Uterus (tissue), 4 donors: Measurements from ENCODE around the gene CDH13. TPM values are rescaled to one million over a fixed set of nuclear protein-coding genes. Genes with fewer than 3 reads are reported as not detected.

Experiments
- DNase-seq, 2 donors: peaks; one replicate each; pipeline ENCODE4 v3.0.0-alpha.2; 2019 to 2020
- H3K27ac ChIP-seq, 2 donors: fragments of 200-600 bp; sonication (generic); 1 replicate in 1 of 2; 2 replicates in 1 of 2; pipeline ENCODE4 v1.5.1; 2016 to 2018
- H3K27me3 ChIP-seq, 2 donors: fragments of 200-600 bp; sonication (generic); one replicate each; pipeline ENCODE4 v1.5.1; 2018 to 2019; ENCODE audit warnings: control low read depth in 1 of 2
- H3K36me3 ChIP-seq, 2 donors: fragments of 200-600 bp; sonication (generic); one replicate each; pipeline ENCODE4 v1.5.1; 2019; ENCODE audit warnings: control low read depth in 1 of 2
- H3K4me1 ChIP-seq, 2 donors: fragments of 200-600 bp; sonication (generic); one replicate each; pipeline ENCODE4 v1.5.1; 2018 to 2019; ENCODE audit warnings: control low read depth in 1 of 2
- H3K4me3 ChIP-seq, 2 donors: fragments of 200-600 bp; sonication (generic); 1 replicate in 1 of 2; 2 replicates in 1 of 2; pipeline ENCODE4 v1.5.1; 2018 to 2019; ENCODE audit warnings: mild to moderate bottlenecking in 1 of 2
- H3K9me3 ChIP-seq, 2 donors: fragments of 200-600 bp; sonication (generic); one replicate each; pipeline ENCODE4 v1.5.1; 2019; ENCODE audit warnings: control low read depth in 1 of 2
- CTCF ChIP-seq, 4 experiments: fragments of 200-600 bp in 2 of 4; fragments of 450-650 bp in 2 of 4; sonication (generic) in 2 of 4; IDR thresholded peaks; one replicate each; pipeline ENCODE4 v1.5.1; 2016 to 2019; ENCODE audit warnings: antibody characterized with exemption in 4 of 4, mild to moderate bottlenecking in 2 of 4, moderate library complexity in 1 of 4
- POLR2A ChIP-seq, 2 donors: fragments of 450-650 bp; IDR thresholded peaks; one replicate each; pipeline ENCODE4 v1.6.1; 2016; ENCODE audit warnings: antibody characterized with exemption in 2 of 2, mild to moderate bottlenecking in 1 of 2, moderate library complexity in 1 of 2
- intact Hi-C: fragments of 100-400 bp; cut with DNase I; formaldehyde crosslinking; loops from one replicate; pipeline ENCODE4 v1.15.1; 2023; ENCODE audit warnings: low total_unique reads
- total RNA-seq, 4 donors: library from RNA; depleted of rRNA in 3 of 4; stranded (reverse); fragments of >200 nt in 3 of 4; gene quantifications; one replicate each; pipeline versions ENCODE4 v1.1.0 to v1.2.4, GENCODE V29; 2014 to 2023
- donor health status: DM: yes; HTN: yes; CAD: no.

CDH13 gene
- total RNA-seq, 4 donors from 2014 or later: 49.1 to 99.4 (median 82.7) TPM

GRCh38 chr16:82655720-82656490 is 29.1 kb downstream of the CDH13 start:
- Histone ChIP-seq H3K9me3 (no peaks in the 10 kb centered on the region), H3K4me3 (no peak overlapping the region), H3K27me3 (no peaks in the 10 kb centered on the region), H3K27ac (no peak overlapping the region), H3K36me3 (no peaks in the 10 kb centered on the region), H3K4me1 (peaks cover 4 to 5% of the 10 kb centered on the region in 2 donors)
- intact Hi-C loops: no loop called here
- no peak for DNase-seq
- TF ChIP-seq CTCF (IDR thresholded peaks at IDR 0.05): no peak
- TF ChIP-seq POLR2A (IDR thresholded peaks at IDR 0.05): no peak

DNA sequence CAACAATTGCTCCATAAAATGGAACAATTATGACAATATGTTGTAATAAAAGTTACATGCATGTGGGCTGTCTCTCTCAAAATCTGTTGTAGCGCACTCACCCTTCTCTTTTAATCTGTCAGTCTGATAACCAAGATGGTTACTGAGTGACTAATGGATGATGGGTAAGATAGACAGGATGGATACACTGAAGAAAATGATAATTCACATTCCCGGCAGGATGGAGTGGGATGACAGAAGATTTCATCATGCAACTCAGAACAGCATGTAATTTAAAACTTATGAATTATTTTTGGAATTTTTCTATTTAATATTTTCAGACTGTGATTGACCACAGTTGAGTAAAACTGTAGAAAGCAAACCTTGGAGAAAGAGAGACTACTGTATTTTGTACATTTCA is 30.5 kb downstream of the CDH13 start:
- Histone ChIP-seq H3K4me3 (no peak overlapping the region), H3K4me1 (peaks cover 4 to 5% of the 10 kb centered on the region in 2 donors), H3K36me3 (no peaks in the 10 kb centered on the region), H3K9me3 (no peaks in the 10 kb centered on the region), H3K27me3 (no peaks in the 10 kb centered on the region), H3K27ac (no peak overlapping the region)
- intact Hi-C loops: no loop called here
- DNase-seq: no peak
- no peak for TF ChIP-seq POLR2A (IDR thresholded peaks at IDR 0.05)
- TF ChIP-seq CTCF (IDR thresholded peaks at IDR 0.05): no peak

DNA sequence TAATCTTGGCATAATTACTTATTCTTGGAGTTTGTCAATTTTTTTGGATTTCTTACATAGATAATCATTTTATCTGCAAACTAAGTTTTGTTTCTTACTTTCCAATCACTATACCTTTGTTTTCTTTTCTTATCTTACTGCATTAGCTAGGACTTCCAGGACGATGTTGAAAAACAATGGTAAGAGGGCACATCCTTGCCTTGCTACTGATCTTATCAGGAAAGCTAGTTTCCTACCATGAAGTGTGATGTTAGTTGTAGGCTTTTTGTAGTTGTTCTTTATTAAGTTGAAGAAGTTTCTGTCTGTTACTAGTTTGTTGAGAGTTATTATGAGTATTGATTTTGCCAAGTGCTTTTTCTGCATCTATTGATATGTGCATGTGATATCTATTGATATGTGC is 31.0 kb downstream of the CDH13 start:
- Histone ChIP-seq H3K36me3 (no peaks in the 10 kb centered on the region), H3K4me1 (peaks cover 4 to 5% of the 10 kb centered on the region in 2 donors), H3K27ac (no peak overlapping the region), H3K4me3 (no peak overlapping the region), H3K27me3 (no peaks in the 10 kb centered on the region), H3K9me3 (no peaks in the 10 kb centered on the region)
- intact Hi-C loops: no loop called here
- no peak for TF ChIP-seq CTCF (IDR thresholded peaks at IDR 0.05)
- TF ChIP-seq POLR2A (IDR thresholded peaks at IDR 0.05): no peak
- DNase-seq: no peak

- no peaks in the 10 kb centered on the region for H3K27me3 ChIP-seq
- TF ChIP-seq CTCF (IDR thresholded peaks at IDR 0.05) (no peak), POLR2A (IDR thresholded peaks at IDR 0.05) (no peak)
- intact Hi-C loops: no loop called here
- no peaks in the 10 kb centered on the region for H3K9me3 ChIP-seq
- H3K4me1 ChIP-seq: no peaks in the 10 kb centered on the region
- no peak for DNase-seq
- H3K27ac ChIP-seq: no peak overlapping the region
- H3K36me3 ChIP-seq: no peaks in the 10 kb centered on the region
- H3K4me3 ChIP-seq: no peak overlapping the region
These were observed 32.0 kb downstream of the CDH13 start for GRCh38 chr16:82658796-82659195.

GRCh38 chr16:82660075-82660645 is 33.4 kb downstream of the CDH13 start:
- Histone ChIP-seq H3K27me3 (no peaks in the 10 kb centered on the region), H3K9me3 (no peaks in the 10 kb centered on the region), H3K36me3 (no peaks in the 10 kb centered on the region), H3K27ac (no peak overlapping the region), H3K4me3 (no peak overlapping the region), H3K4me1 (no peaks in the 10 kb centered on the region)
- TF ChIP-seq POLR2A (IDR thresholded peaks at IDR 0.05): no peak
- no peak for TF ChIP-seq CTCF (IDR thresholded peaks at IDR 0.05)
- DNase-seq: no peak
- intact Hi-C loops: no loop called here
